PC-9 (cell line): ENCODE data around the gene CPNE1.

Source experiments
- EZH2 ChIP-seq: fragments of 200-600 bp; sonication (generic); IDR thresholded peaks from 2 replicates; pipeline ENCODE4 v1.8.0; 2017; ENCODE audit warnings: antibody characterized with exemption, low read depth
- TF ChIP-seq, protein P1 (sequence below): fragments of 200-600 bp; sonication (generic); conservative IDR thresholded peaks from 2 replicates; pipeline ENCODE4 v1.6.1; 2017; ENCODE audit warnings: mixed run types, antibody characterized with exemption, mild to moderate bottlenecking, moderate library complexity

DNA sequence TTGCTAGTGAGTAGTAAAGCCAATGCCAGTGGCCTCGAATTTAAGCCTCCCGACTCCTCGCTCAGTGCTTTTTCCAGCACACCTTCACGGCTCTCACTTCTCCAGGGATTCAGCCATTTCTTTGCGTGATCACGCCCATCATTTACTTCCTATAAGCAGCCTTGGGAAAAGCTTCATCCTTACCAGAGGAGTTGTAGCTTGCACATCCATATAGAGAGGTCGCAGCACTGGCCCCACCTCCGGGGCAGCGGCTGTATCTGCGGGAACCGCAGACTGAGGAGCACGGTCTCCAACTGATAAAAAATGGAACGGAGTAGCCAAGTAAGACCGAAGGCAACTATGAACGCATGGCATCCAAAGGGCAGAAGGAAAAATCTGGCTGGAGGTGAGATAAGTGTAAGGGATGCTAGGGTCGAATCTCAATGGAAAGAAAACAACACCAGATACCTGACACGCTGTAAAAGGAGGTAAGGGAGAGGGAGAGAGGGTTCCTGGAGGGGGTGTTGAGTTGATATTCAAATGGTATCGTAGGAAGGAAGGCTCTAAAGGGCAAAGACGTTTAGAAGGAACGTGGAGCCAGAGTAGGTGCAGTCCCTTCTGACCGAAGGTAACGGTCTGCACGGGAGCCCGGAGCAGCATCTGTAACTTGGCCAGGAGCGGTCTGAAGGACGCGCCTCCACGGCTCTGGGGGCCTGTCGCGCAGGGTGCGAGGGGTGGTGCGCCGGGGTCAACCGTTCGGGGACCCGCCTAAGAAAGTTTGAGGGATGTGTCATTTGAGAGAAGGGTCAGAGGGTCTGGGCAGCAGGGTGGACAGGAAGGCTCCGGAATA, 33.8 kb upstream of the CPNE1 start:
- TF ChIP-seq EZH2: no peak
- TF ChIP-seq, protein P1, sequence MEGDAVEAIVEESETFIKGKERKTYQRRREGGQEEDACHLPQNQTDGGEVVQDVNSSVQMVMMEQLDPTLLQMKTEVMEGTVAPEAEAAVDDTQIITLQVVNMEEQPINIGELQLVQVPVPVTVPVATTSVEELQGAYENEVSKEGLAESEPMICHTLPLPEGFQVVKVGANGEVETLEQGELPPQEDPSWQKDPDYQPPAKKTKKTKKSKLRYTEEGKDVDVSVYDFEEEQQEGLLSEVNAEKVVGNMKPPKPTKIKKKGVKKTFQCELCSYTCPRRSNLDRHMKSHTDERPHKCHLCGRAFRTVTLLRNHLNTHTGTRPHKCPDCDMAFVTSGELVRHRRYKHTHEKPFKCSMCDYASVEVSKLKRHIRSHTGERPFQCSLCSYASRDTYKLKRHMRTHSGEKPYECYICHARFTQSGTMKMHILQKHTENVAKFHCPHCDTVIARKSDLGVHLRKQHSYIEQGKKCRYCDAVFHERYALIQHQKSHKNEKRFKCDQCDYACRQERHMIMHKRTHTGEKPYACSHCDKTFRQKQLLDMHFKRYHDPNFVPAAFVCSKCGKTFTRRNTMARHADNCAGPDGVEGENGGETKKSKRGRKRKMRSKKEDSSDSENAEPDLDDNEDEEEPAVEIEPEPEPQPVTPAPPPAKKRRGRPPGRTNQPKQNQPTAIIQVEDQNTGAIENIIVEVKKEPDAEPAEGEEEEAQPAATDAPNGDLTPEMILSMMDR: no peak
